HEK293T (cell line): ENCODE results near the gene OST4.

Experiments
- CTCF ChIA-PET: fragments of 350-600 bp; formaldehyde crosslinking; extraction: SDS; loops from one replicate; lab custom pipeline; 2021; ENCODE audit warnings: antibody characterized with exemption, inconsistent platforms; lab: Yijun Ruan, JAX
- POLR2A ChIA-PET: fragments of 350-600 bp; formaldehyde crosslinking; extraction: SDS; loops from one replicate; lab custom pipeline; 2020; ENCODE audit warnings: antibody characterized with exemption, inconsistent platforms; lab: Yijun Ruan, JAX
- DNase-seq: peaks from one replicate; pipeline ENCODE4 v3.0.0; 2012; ENCODE audit warnings: mixed read lengths; ENCODE audit errors: extremely low spot score
- ARNT ChIP-seq: fragments of 450-650 bp; IDR thresholded peaks from 2 replicates; pipeline ENCODE4 v1.6.1; 2017; ENCODE audit warnings: mild to moderate bottlenecking
- BHLHE40 ChIP-seq: fragments of 450-650 bp; IDR thresholded peaks from 2 replicates; pipeline ENCODE4 v1.6.1; 2016; ENCODE audit warnings: mild to moderate bottlenecking, moderate library complexity, borderline replicate concordance
- CTBP1 ChIP-seq: fragments of 450-650 bp; IDR thresholded peaks from 2 replicates; pipeline ENCODE4 v1.6.1; 2016; ENCODE audit warnings: borderline replicate concordance
- ELF4 ChIP-seq: fragments of 450-650 bp; IDR thresholded peaks from 2 replicates; pipeline ENCODE4 v1.6.1; 2017; ENCODE audit warnings: antibody characterized with exemption
- FOXA1 ChIP-seq: fragments of 450-650 bp; IDR thresholded peaks from 2 replicates; pipeline ENCODE4 v1.6.1; 2016; ENCODE audit warnings: mild to moderate bottlenecking
- FOXK2 ChIP-seq: fragments of 450-650 bp; IDR thresholded peaks from 2 replicates; pipeline ENCODE4 v1.6.1; 2016; ENCODE audit warnings: mild to moderate bottlenecking
- FOXM1 ChIP-seq: fragments of 450-650 bp; IDR thresholded peaks from 2 replicates; pipeline ENCODE4 v1.6.1; 2017; ENCODE audit warnings: mild to moderate bottlenecking, borderline replicate concordance
- HDGF ChIP-seq: fragments of 450-650 bp; IDR thresholded peaks from 2 replicates; pipeline ENCODE4 v1.6.1; 2017; ENCODE audit warnings: antibody characterized with exemption, borderline replicate concordance
- L3MBTL2 ChIP-seq: fragments of 450-650 bp; conservative IDR thresholded peaks from 2 replicates; pipeline ENCODE4 v1.6.1; 2016; ENCODE audit warnings: mild to moderate bottlenecking
- LEF1 ChIP-seq: fragments of 450-650 bp; IDR thresholded peaks from 2 replicates; pipeline ENCODE4 v1.6.1; 2017; ENCODE audit warnings: mild to moderate bottlenecking, borderline replicate concordance
- NFRKB ChIP-seq: fragments of 450-650 bp; IDR thresholded peaks from 2 replicates; pipeline ENCODE4 v1.6.1; 2016; ENCODE audit warnings: mild to moderate bottlenecking, moderate library complexity
- PKNOX1 ChIP-seq: fragments of 450-650 bp; IDR thresholded peaks from 2 replicates; pipeline ENCODE4 v1.6.1; 2016
- SP1 ChIP-seq: fragments of 450-650 bp; IDR thresholded peaks from 2 replicates; pipeline ENCODE4 v1.6.1; 2017
- SUZ12 ChIP-seq: fragments of 450-650 bp; IDR thresholded peaks from 2 replicates; pipeline ENCODE4 v1.6.1; 2016; ENCODE audit warnings: mild to moderate bottlenecking
- TARDBP ChIP-seq: fragments of 450-650 bp; IDR thresholded peaks from 2 replicates; pipeline ENCODE4 v1.6.1; 2016
- ZNF384 ChIP-seq: fragments of 450-650 bp; IDR thresholded peaks from 2 replicates; pipeline ENCODE4 v1.6.1; 2016

Gene OST4

GRCh38 chr2:27085062-27085672 lies 13.7 kb upstream of the OST4 start:
- POLR2A ChIA-PET: interaction anchor here (0.6 to 7.4 kb wide), 5 partner anchors 13 to 123 kb away, joined by 3 to 76 read pairs (median 5); partner anchors contain the start of genes ABHD1, AGBL5 and OST4
- no peak for DNase-seq
- CTCF ChIA-PET: interaction anchor here (0.6 to 1.4 kb wide), 5 partner anchors 12 to 130 kb away, joined by 3 to 6 read pairs (median 5); partner anchors contain the start of gene AGBL5
- TF ChIP-seq CTBP1 (no peak), TARDBP (no peak), ZNF384 (no peak), ELF4 (no peak), BHLHE40 (no peak), PKNOX1 (no peak)

GRCh38 chr2:27084297-27085061 lies 13.0 kb upstream of the OST4 start:
- no peak for DNase-seq
- CTCF ChIA-PET: interaction anchor here (1.0 to 1.3 kb wide), 2 partner anchors 123 to 130 kb away, joined by 6 read pairs; no protein-coding TSS in a partner anchor
- POLR2A ChIA-PET: interaction anchor here (0.9 to 7.4 kb wide), 5 partner anchors 12 to 123 kb away, joined by 3 to 76 read pairs (median 30); partner anchors contain the start of genes ABHD1, AGBL5 and OST4
- no peak for TF ChIP-seq L3MBTL2
- TF ChIP-seq ELF4: no peak
- TF ChIP-seq HDGF: no peak
- no peak for TF ChIP-seq FOXK2
- TF ChIP-seq SP1: no peak
- no peak for TF ChIP-seq SUZ12
- no peak for TF ChIP-seq FOXA1
- TF ChIP-seq ARNT: no peak

GRCh38 chr2:27083410-27084296 lies 12.2 kb upstream of the OST4 start:
- TF ChIP-seq SUZ12 (no peak), NFRKB (no peak), CTBP1 (no peak), HDGF (no peak), ARNT (no peak), LEF1 (no peak), FOXK2 (no peak), PKNOX1 (no peak), ZNF384 (no peak), FOXM1 (no peak), FOXA1 (no peak), BHLHE40 (no peak), TARDBP (no peak), SP1 (no peak), L3MBTL2 (no peak), ELF4 (no peak)
- ChIA-PET CTCF (interaction anchor here (0.9 to 1.2 kb wide), 2 partner anchors 8 to 33 kb away, joined by 3 to 4 read pairs; no protein-coding TSS in a partner anchor), POLR2A (interaction anchor here (0.9 to 7.4 kb wide), 4 partner anchors 12 to 123 kb away, joined by 3 to 76 read pairs (median 16); partner anchors contain the start of genes AGBL5 and OST4)
- no peak for DNase-seq

- TF ChIP-seq NFRKB (no peak), PKNOX1 (no peak), FOXM1 (no peak), ELF4 (no peak), CTBP1 (no peak), FOXK2 (no peak), ZNF384 (no peak), TARDBP (no peak), FOXA1 (no peak), HDGF (no peak), L3MBTL2 (no peak), SUZ12 (no peak), BHLHE40 (no peak), SP1 (no peak), ARNT (no peak)
- DNase-seq: no peak
- ChIA-PET CTCF (interaction anchor here (0.5 to 1.2 kb wide), 3 partner anchors 9 to 66 kb away, joined by 3 to 4 read pairs (median 3); no protein-coding TSS in a partner anchor), POLR2A (interaction anchor here (0.9 to 7.4 kb wide), 3 partner anchors 11 to 122 kb away, joined by 3 to 76 read pairs (median 30); partner anchors contain the start of genes AGBL5 and OST4)
Measured at GRCh38 chr2:27082773-27083409, 11.4 kb upstream of the OST4 start.
